Right renal pelvis (tissue), 4 donors: ENCODE data around the gene NCAN. TPM values are rescaled to one million over a fixed set of nuclear protein-coding genes. Genes with fewer than 3 reads are reported as not detected.

Experiments used
- DNase-seq, 4 donors: peaks; one replicate each; pipeline ENCODE4 v3.0.0-alpha.2; 2013; ENCODE audit warnings: low read depth in 4 of 4, low spot score in 3 of 4, missing footprints in 1 of 4
- polyA plus RNA-seq, 4 donors: library from polyadenylated mRNA; unstranded; fragments of 120-200 nt; gene quantifications; one replicate each; pipeline ENCODE4 v1.2.1, GENCODE V29; 2013; ENCODE audit not compliant: insufficient read length in 4 of 4

The NCAN gene
- polyA plus RNA-seq, 4 donors: 0.12 to 0.27 (median 0.14) TPM; not detected in 1

DNA sequence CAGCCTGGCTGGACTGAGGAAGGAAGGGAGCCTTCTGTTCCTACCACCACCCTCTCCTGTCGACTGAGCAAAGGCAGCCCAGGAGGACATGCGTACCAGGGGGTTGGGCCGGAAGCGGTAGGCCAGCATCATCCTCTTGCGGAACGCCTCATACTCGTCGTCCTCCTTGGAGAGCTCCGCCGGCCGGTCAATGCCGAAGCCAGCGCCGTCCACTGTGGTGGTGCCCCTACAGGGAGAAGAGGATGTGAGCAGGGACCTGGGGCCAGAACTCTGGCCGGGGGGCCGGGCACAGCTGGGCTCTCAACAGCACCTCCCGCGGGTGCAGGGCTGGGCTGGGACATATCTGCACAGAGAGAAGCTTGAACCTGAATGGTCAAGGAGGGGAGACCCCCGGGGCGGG lies 65.1 kb downstream of the NCAN start:
- DNase-seq: no peak

DNA sequence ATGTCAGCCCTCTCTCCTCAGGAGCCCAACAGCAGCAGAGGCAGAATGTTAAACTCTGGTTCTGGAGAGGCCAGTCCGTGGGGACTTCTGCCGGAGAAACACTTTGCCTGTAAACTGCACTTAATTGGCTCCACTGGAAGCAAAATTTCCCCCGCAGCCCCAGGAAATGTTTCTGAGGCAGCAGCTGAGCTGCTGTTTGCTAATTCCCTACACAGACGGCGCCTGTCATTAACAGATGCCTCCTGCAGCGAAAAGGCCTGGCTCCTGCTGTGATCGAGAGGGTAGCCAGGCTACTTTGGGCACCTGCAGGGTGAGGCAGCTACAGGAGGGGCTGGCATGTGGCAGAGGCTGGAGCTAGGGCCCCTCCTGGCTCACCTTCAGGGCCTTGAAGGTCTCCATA lies 66.6 kb downstream of the NCAN start:
- DNase-seq: no peak

DNA sequence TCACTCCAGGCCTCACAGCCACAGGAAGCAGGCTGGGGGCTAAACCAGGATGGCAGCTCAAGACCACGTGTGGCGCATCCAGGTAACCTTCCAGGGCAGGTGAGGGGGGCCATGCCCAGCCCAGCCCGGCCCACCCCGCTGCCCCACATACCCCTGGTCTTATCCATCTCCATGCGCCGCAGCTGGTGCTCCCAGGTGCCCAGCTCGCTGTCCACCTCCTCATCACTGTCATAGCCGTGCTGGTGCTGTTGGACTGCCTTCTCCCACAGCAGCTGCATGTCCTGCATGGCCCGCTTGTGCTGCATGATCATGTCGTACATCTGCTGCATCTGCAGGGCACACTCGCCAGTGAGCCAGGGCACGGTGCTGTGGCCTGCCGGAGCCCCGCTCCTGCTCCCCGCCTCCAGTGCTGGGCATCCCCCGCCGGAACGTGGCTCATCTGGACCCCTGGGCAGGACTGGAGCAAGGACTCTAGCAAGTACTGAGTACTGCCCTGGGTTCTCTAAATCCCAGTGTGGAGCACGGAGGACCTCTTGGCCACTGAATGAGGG lies 67.4 kb downstream of the NCAN start:
- DNase-seq: no peak

DNA sequence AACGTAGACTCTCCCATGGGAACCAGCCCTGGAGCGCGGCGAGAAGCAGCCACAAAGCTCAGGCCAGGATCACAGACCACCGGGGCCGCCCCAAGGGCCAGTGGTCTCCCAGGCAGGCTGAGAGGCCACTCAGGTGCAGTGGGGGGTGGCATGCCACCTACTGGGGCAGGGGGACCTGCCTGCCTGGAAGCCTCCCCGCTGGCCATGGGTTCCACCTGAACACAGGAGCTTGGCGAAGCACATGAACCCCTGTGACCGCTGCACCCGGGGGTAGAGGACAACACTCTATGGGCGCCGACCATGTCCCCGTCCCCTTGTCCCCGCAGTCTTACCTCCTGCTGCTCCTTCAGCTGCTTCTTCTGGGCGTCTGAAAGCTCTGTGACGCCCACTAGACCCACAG lies 68.1 kb downstream of the NCAN start:
- DNase-seq: no peak

DNA sequence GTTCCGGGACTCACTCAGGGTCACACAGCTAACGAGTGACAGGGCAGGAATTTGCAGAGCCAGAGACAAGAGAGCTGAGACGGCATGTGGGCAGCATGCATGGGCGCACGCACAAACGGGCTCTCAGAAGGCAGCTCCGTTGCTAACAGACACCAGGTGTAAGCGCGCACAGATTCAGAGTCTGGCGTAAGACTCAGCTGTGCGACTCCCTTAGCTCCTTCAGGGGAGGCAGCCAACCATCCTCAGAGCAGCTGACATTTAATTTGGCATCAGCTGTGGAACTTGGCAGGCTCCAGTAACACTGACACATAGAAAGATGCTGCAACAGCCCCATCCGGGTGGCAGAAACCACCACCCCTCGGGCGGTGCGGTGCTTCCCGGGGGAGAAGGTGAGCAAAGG lies 68.8 kb downstream of the NCAN start:
- DNase-seq: no peak

DNA sequence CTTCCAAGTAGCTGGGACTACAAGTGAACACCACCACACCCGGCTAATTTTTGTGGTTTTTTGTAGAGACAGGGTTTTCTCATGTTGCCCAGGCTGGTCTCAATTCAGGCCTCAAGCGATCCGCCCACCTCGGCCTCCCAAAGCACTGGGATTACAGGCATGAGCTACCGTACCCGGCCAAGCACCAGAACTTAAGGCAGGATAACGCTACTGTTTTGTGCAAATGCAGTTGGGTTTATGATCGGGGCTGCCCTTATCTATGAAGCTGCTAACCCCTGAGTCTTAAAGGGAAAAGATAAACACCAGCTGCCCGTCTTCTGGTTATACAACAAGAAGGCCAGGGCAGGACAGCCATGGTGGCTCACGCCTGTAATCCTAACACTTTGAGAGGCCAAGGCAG lies 73.9 kb downstream of the NCAN start:
- no peak for DNase-seq

DNA sequence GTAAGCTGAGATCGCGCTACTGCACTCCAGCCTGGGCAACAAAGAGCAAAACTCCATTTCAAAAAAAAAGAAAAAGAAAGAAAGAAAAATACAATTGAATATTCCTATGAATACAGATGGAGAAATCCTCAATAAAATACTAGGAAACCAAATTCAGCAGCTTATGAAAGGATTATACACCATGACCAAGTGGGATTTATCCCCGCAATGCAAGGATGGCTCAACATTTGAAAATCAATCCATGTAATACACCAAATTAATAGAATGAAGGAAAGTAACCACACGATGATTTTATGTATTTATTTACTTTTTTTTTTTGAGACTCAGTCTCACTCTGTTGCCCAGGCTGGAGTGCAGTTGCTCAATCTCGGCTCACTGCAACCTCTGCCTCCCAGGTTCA lies 80.8 kb downstream of the NCAN start:
- DNase-seq: no peak

DNA sequence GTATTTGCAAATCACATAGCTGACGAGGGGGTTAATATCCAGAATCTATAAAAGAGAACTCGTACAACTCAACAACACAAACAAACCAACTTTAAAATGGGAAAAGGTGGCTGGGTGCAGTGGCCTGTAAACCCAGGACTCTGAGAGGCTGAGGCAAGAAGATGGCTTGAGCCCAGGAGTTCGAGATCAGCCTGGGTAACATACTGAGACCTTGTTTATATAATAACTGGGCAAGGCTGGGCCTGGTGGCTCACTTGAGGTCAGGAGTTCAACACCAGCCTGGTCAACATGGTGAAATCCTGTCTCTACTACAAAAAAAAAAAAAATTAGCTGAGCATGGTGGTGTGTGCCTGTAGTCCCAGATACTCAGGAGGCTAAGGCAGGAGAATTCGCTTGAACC lies 83.2 kb downstream of the NCAN start:
- DNase-seq: no peak

DNA sequence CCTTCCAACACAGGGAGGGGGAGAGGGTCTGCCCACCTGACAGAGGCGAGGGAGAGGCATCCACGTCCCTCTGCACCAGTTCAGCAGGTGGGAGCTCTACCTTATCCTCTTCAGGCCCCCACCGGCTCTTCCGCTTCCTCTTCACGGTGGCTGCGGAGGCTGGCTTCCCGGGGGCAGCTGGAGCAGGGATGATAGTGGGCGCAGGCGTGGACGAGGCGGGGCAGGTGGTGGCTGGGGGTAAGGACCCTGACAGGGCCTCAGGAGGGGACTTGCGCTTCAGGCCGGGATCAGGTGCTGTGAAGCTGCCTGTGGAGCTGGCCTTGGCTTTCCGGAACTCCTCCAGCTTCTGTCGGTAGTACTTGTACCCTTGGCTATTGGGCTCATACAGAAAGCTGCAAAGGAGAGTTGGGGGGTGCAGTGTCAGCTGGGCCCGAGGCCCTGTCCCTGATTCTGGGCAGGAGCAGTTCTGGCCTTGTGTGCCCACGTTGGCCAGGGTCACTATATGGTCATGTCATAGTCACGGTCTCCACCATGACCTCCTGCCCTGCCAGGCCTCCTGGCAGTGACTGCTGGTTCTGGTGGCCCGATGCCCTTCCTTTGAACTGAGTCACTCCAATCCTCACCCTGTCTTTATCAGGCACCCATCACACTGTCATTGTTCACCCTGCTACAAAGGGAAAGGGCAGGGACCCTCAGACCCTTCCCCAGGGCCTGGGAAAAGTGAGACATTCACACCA lies 85.4 kb downstream of the NCAN start:
- DNase-seq: no peak

DNA sequence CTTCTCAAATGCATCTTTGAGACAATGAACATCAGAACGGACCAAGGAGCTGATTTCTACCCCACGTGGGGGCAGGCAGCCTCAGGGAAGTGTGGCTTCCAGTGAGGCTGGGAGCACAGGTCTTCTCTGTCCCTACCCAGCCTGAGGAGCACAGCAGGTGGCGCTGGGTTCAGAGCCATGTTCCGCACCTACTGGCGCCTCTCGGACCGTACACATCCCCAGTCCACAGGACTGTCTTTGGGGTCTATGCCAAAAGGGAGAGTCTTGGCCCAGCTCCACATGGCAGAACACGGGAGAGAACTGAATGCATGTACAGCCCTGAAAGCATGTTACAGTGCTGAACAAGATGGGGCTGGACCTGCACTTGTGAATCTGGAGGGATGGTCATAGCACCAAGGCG lies 86.0 kb downstream of the NCAN start:
- DNase-seq: no peak

DNA sequence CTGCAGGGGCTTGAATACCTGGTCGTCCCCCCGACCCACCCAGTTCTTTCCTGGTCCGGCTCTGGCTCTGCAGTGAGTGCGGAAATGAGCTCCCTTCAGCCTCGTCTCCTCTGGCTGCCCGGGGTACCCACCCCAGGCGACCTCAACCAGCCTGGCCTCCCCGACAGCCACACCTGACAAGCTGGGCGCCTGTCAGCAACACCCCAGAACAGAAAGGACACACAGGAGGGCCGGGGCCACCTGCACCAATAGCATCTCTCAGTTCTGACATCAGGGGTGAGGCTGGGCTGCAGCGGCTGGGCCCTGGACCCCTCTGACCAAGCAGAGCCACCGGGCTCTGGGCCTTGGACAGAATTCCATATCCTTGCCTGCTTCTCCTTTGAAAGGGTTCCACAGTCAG lies 88.9 kb downstream of the NCAN start:
- DNase-seq: no peak

Other genes with a start within 250 kb of the NCAN start
- gene SUGP2, start 178.4 kb upstream of the NCAN start, polyA plus RNA-seq: 10 to 100 TPM; 79.3 to 88.4 (median 85.5) TPM
- 10 to 100 TPM; 34.5 to 37.9 (median 34.8) TPM for gene ARMC6, start 178.4 kb upstream of the NCAN start, polyA plus RNA-seq
- 10 to 100 TPM; 17.4 to 21.1 (median 19.8) TPM for gene SLC25A42, start 148.0 kb upstream of the NCAN start, polyA plus RNA-seq
- 10 to 100 TPM; 24.7 to 46.3 (median 31.9) TPM for gene TMEM161A, start 73.5 kb upstream of the NCAN start, polyA plus RNA-seq
- 1 to 10 TPM; 1.3 to 1.9 (median 1.5) TPM for gene MEF2B, start 41.7 kb upstream of the NCAN start, polyA plus RNA-seq
- 10 to 100 TPM; 16.1 to 22.4 (median 19.1) TPM for gene BORCS8, start 19.8 kb upstream of the NCAN start, polyA plus RNA-seq
- gene RFXANK, start 19.7 kb upstream of the NCAN start, polyA plus RNA-seq: 10 to 100 TPM; 61.0 to 81.8 (median 64.8) TPM
- 10 to 100 TPM; 12.2 to 16.8 (median 14.8) TPM for gene NR2C2AP, start 8.5 kb upstream of the NCAN start, polyA plus RNA-seq
- gene TM6SF2, start 61.3 kb downstream of the NCAN start, polyA plus RNA-seq: 1 to 10 TPM; 2.3 to 4.3 (median 2.6) TPM
- 10 to 100 TPM; 47.3 to 64.0 (median 56.4) TPM for gene SUGP1, start 108.6 kb downstream of the NCAN start, polyA plus RNA-seq
- gene MAU2, start 108.9 kb downstream of the NCAN start, polyA plus RNA-seq: 10 to 100 TPM; 40.8 to 51.1 (median 47.3) TPM
- 10 to 100 TPM; 45.6 to 51.0 (median 49.8) TPM for gene GATAD2A, start 193.7 kb downstream of the NCAN start, polyA plus RNA-seq